ENCODE data around the gene SORD.
"Not testable (repeated sequence)": the region's sequence is repeated elsewhere in the genome, so short reads cannot be mapped to it uniquely, and the experiment has no call there.

The SORD gene

GRCh38 chr15:45022871-45023658 lies at the start of gene SORD:
Gene SORD (plus strand): TSS chr15:45023195. CDS start chr15:45023284, 89 bp downstream.
- peak; percentile 70 to 73 for DNase-seq

DNA sequence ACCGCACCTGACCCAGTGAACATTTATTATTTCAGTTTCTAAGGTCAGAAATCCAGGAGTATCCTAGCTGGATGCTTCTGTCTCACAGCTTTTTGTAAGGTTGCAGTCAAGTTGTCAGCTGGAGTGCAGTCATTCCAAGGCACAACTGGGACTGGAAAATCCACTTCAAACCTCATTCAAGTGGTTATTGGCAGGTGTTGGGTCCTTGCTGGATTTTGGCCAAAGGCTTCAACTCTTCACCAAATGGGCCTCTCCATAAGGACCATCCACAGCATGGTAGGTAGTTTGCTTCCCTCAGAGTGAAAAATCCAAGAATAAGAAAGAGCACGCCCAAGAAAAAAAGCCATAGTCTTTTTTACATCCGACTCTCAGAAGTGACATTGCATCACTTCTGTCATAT lies 46.8 kb upstream of the SORD start:
- DNase-seq = not testable (repeated sequence)

GRCh38 chr15:44977781-44978180 lies 45.2 kb upstream of the SORD start:
- not testable (repeated sequence) for DNase-seq

- not testable (repeated sequence) for DNase-seq
Observed at GRCh38 chr15:44979617-44980339, 43.2 kb upstream of the SORD start.

- not testable (repeated sequence) for DNase-seq
Observed at GRCh38 chr15:44984144-44984543, 38.9 kb upstream of the SORD start.

DNA sequence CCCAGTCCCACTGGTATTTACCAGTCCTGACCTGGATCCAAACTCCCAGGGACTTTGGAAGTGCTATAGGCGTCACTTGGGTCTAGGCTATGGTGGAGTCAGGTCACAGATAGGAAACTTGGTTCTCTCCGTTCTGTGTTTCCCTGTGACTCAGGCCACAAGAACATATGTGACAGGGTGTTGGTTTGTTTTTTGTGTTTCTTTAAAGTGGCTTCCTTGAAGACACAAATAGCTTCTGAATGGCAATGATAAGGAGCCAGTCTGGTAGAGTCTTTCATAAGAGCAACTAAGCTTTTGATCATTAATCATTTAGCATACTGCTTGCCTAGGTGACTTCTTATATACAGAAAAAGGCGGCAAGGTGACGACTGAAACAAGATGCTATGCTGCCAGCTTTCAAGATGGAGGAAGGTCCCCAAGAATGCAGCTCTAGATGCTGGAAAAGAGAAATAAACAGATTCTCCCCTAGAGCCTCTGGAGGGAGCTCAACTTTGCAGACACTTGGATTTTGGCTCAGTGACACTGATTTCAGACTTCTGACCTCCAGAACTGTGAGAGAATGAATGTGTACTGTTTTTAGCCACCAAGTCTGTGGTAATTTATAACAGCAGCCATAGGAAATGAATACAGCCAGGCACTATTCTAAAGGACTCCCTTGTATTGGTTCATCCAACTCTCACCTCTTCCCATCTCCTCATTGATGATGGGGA lies 36.5 kb upstream of the SORD start:
- not testable (repeated sequence) for DNase-seq

- not testable (repeated sequence) for DNase-seq
Observed at GRCh38 chr15:44987711-44988110, 35.3 kb upstream of the SORD start.

GRCh38 chr15:44988184-44988869 lies 34.7 kb upstream of the SORD start:
- not testable (repeated sequence) for DNase-seq

- not testable (repeated sequence) for DNase-seq
Observed at GRCh38 chr15:44988870-44989219, 34.1 kb upstream of the SORD start.

DNA sequence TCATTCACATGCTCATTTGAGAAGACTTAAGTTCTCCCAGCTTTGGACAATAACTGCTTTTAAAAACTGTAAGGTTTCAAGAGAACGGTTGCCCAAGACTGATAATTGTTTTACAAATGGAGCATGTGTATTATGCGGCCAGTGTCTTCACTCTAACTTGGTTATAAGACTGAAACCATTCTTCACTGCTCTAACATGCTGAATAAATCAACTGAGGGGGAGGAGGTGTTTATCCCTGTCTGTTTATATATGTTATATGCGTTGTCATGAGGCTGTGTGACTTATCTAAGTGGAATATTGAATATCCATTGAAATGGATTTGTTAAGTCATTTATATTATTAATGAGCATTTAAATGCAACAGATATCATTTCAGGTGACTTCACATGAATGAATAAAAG lies 25.4 kb upstream of the SORD start:
- not testable (repeated sequence) for DNase-seq

DNA sequence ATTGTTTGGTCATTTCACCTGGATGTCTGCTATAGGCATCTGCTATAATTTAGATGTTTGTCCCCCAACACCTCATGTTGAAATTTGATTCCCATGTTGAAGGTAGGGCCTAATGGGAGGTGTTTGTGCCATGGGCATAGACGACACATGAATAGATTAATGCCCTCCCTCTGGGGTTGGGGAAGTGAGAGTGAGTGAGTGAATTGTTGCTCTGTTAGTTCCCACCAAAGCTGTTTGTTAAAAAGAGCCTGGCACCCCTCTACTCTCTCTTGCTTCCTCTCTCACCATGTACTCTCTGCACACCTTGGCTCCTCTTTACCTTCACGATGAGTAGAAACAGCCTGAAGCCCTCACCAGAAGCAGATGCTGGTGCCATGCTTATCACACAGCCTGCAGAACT lies 23.9 kb upstream of the SORD start:
- no peak for DNase-seq

- DNase-seq = not testable (repeated sequence)
Observed at GRCh38 chr15:45001180-45001579, 21.8 kb upstream of the SORD start.

DNA sequence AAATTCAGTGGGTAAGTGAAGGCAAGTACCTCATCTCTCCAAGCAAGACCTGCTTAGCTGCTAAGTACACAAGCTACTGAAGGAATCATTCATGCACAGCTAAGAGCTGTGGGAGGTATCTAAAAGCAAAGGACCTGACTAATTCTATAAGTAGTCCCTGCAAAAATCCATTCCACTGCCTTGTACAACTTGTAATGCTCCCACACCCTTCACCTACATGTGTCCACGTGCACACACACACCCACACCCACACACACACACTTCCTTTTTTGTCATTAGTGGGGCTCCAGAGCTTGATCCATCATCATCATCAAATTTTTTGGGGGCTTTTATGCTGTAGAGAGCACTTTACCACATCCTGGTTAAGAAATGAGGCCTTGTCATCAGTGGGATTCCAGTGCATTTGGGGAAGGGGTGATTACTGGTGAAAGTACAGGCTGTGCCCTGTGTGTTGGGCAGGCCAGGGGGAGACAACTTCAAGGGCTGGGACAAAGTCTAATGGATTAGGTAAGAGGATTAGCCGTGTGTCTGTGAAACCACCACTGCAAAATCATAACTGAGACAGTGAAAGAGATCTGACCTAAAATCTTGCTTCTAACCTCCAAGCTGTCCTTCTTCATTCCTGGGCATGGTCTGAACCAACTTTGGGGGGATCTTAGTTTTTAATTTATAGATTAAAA lies 19.1 kb upstream of the SORD start:
- not testable (repeated sequence) for DNase-seq

DNA sequence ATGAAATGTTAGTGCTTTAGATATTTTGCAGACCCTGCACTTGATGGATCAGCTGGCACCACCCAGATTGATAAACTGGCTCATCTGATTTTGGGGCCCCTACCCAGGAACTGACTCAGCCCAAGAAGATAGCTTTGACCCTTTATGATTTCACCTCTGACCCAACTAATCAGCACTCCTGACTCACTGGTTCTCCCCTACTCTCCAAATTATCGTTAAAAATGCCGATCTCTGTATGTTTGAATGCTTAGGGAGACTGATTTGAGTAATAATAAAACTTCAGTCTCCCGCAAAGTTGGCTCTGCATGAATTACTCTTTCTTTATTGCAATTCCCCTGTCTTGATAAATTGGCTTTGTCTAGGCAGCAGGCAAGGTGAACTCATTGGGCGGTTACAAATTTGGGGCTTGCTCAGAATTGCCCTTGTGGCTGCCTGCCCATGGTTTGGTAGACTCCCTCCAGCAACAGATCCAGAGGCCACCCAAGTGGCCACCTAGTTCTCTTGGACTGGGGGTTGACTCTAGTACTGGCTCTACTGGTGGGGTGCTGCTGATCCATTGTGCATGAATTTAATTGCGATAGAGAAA lies 18.3 kb upstream of the SORD start:
- DNase-seq = not testable (repeated sequence)

DNA sequence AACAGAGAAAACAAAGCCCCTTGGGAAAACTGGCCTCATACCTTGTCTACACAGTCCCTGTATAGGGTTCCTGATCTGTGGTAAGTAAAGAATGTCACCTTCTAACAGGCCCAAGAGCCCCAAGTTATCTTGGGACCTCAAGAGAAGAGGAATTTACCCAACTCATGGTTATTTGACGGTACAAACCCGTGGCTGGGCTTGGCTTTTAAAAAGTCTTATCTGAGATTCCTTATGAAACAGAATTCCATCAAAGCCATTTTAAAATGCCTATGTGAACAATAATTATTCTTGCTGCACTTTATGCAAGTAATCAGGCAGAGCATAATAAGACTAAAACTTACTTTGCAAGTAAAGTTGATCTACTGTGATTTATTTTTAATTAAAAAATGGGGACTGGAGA lies 13.9 kb upstream of the SORD start:
- no peak for DNase-seq

DNA sequence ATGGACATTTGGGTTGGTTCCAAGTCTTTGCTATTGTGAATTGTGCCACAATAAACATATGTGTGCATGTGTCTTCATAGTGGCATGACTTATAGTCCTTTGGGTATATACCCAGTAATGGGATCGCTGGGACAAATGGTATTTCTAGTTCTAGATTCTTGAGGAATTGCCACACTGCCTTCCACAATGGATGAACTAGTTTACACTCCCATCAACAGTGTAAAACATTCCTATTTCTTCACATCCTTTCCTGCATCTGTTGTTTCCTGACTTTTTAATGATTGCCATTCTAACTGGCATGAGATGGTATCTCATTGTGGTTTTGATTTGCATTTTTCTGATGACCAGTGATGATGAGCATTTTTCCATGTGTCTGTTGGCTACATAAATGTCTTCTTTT lies 7.9 kb upstream of the SORD start:
- DNase-seq = not testable (repeated sequence)

- DNase-seq = not testable (repeated sequence)
Observed at GRCh38 chr15:45020222-45020900, 2.6 kb upstream of the SORD start.

GRCh38 chr15:45020901-45021259 lies 2.1 kb upstream of the SORD start:
- not testable (repeated sequence) for DNase-seq

- DNase-seq = no peak
Observed at GRCh38 chr15:45021348-45021747, 1.6 kb upstream of the SORD start.

DNA sequence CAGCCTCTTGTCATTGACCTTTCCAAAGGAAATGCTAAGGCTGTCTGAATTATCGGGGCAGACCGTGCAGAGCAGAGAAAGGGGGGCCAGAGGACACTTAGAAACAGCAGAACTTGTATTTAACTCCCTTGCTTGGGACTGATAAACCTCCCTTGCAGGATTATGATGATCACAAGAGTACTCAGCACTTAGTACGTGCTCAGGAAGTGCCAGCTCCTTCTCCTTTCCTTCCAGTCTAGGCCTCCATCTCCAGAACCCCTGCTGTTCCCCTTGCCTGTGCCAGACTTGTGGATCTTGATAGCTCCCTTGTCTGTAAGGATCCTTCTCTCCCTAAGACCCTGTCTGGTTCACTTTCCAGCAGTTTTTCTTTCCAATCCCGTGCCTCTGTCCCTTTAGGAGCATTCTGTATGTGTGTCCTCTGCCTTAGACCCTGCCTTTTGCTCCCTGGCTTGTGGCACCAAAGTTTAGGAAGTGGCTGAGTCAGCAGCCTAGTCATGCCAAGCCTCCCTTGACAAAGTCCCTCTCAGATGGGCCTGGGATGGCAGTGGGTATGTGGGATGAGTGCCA lies 747 bp downstream of the SORD start:
- DNase-seq = peak in 1 of 2 experiments; percentile 15

GRCh38 chr15:45024649-45025048 lies 1.7 kb downstream of the SORD start:
- not testable (repeated sequence) for DNase-seq
